Mucosa of descending colon (tissue), 3 donors: ENCODE results near the gene ZNF785. TPM values are rescaled to one million over a fixed set of nuclear protein-coding genes. Genes with fewer than 3 reads are reported as not detected.

Source experiments
- ATAC-seq: fragments of 200-7000 bp; cut with Tn5 transposase; one replicate; pipeline ENCODE4 v1.9.1; 2020; ENCODE audit warnings: mild to moderate bottlenecking, moderate library complexity
- DNase-seq, 3 donors: peaks; one replicate each; pipeline ENCODE4 v3.0.0-alpha.2; 2020
- H3K36me3 ChIP-seq: fragments of 200-600 bp; one replicate; pipeline ENCODE4 v1.8.0; 2021; ENCODE audit warnings: low read depth, mild to moderate bottlenecking
- H3K4me1 ChIP-seq: fragments of 200-600 bp; one replicate; pipeline ENCODE4 v1.8.0; 2021; ENCODE audit warnings: low read depth, mild to moderate bottlenecking
- H3K4me3 ChIP-seq: fragments of 200-600 bp; one replicate; pipeline ENCODE4 v1.8.0; 2021; ENCODE audit warnings: mild to moderate bottlenecking
- H3K9me3 ChIP-seq: fragments of 200-600 bp; one replicate; pipeline ENCODE4 v1.8.0; 2021; ENCODE audit warnings: mild to moderate bottlenecking
- intact Hi-C, 2 donors: fragments of 100-400 bp; cut with DNase I in 1 of 2; cut with micrococcal nuclease in 1 of 2; formaldehyde crosslinking; loops; one replicate each; pipeline versions ENCODE4 v1.11.0 to v1.11.1; 2022; cut with DNase I, micrococcal nuclease
- total RNA-seq, 3 donors: library from RNA; stranded (reverse); fragmentation: NEBNext Ultra II Directional in 2 of 3; extraction: Animal tissue kit (Norgen Biotek cat#: 25700) in 2 of 3; gene quantifications; one replicate each; pipeline versions ENCODE4 v1.2.1 to v1.2.4, GENCODE V29; 2021 to 2023
- TF ChIP-seq, protein P1 (sequence below): fragments of 200-600 bp; IDR thresholded peaks from one replicate; pipeline ENCODE4 v1.8.0; 2022; ENCODE audit warnings: antibody characterized with exemption, mild to moderate bottlenecking
- donor health status: DM: no; HTN: no; CAD: no; lungs with moderate emphysema.
- donor health status: DM: no; HTN: no; CAD: no.
- donor health status: DM: no; HTN: yes; CAD: no.

ZNF785 gene
- total RNA-seq, 3 donors from 2014 or later, result 14.7 to 28.4 (median 24.8) TPM

DNA sequence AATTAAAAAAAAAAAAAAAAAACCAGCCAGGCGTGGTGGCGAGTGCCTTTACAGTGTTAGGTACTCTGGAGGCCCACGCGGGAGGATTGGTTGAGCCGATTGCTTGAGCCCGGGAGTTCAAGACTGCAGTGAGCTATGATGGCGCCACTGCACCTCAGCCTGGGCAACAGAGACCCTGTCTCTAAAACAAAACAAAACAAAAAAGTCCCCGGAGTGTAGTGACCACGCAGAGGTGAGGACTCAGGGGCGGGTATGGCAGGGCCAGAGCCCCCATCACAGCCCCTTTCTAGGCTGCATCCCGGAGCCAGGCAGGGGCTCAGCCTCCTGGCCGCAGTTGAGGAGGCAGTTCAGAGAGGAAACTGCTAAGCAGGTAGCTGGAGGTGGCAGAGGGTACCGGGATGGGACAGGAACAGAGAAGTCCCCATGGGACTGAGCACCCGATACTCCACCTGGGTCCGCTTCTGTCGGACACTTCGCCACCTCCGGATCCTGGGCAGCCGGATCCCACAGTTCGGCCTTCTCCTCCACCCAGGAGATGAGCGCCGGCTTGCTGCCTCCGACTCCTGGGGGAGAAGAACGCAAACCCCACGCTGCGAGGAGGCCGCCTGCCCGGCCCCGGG is 51.6 kb downstream of the ZNF785 start:
- ATAC-seq (peak; percentile 31), DNase-seq (no peak)
- intact Hi-C loops, result no loop called here

GRCh38 chr16:30533146-30533522 is 52.4 kb downstream of the ZNF785 start:
- Histone ChIP-seq H3K36me3 (peaks cover 2% of the 10 kb centered on the region), H3K9me3 (no peaks in the 10 kb centered on the region), H3K4me3 (no peak overlapping the region), H3K4me1 (peaks cover 19% of the 10 kb centered on the region)
- no peak for ATAC-seq
- DNase-seq, result peak in 2 of 3 donors; percentile 63 to 64
- TF ChIP-seq, protein P1, sequence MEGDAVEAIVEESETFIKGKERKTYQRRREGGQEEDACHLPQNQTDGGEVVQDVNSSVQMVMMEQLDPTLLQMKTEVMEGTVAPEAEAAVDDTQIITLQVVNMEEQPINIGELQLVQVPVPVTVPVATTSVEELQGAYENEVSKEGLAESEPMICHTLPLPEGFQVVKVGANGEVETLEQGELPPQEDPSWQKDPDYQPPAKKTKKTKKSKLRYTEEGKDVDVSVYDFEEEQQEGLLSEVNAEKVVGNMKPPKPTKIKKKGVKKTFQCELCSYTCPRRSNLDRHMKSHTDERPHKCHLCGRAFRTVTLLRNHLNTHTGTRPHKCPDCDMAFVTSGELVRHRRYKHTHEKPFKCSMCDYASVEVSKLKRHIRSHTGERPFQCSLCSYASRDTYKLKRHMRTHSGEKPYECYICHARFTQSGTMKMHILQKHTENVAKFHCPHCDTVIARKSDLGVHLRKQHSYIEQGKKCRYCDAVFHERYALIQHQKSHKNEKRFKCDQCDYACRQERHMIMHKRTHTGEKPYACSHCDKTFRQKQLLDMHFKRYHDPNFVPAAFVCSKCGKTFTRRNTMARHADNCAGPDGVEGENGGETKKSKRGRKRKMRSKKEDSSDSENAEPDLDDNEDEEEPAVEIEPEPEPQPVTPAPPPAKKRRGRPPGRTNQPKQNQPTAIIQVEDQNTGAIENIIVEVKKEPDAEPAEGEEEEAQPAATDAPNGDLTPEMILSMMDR, result no peak
- intact Hi-C loops, result no loop called here

More for the DNA sequence above, 51.6 kb downstream of the ZNF785 start:
- TF ChIP-seq, protein P1, result no peak
- H3K4me3 ChIP-seq, result peak overlapping the region; percentile 74
- peaks cover 19% of the 10 kb centered on the region for H3K4me1 ChIP-seq
- peaks cover 2% of the 10 kb centered on the region for H3K36me3 ChIP-seq
- H3K9me3 ChIP-seq, result no peaks in the 10 kb centered on the region

DNA sequence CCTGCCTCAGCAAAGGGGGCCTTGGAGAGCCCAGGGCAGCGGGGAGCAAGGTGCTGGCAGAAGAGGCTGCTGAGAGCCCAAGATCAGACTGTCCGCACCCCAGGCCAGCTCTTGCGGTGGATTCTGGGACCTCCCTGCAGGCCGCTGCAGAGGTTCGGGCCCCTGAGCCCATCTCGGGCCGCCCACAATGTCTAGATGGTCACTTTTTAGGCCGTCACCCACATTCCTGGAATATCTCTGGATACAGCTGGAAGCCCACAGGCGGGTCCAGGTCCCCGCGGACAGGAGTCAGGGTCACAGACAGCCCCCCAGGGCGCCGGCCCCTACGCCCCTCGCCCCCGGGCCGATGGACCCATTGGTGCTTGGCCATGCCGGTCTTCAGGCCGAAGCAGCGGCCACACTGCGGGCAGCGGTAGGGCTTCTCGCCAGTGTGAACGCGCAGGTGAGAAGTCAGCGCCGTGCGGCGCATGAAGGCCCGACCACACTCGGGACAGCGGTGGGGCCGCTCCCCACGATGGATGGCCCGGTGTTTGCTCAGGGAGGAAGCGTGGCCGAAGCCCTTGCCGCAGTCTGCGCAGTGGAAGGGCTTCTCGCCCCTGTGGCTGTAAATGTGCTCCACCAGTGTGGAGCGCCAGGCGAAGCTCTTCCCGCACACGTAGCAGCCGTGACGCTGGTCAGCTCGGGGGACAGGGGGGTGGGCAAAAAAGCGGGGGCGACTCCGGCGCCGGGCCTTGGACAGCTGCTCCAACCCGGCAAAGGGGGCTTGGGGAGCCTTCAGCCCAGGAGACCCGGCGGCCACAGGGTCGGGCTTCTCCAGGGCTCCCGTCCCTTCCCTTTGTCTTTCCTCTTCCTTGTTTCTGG is 53.0 kb downstream of the ZNF785 start:
- Histone ChIP-seq H3K9me3 (no peaks in the 10 kb centered on the region), H3K4me1 (peaks cover 24% of the 10 kb centered on the region), H3K4me3 (no peak overlapping the region), H3K36me3 (peaks cover 2% of the 10 kb centered on the region)
- ATAC-seq (no peak), DNase-seq (no peak)
- TF ChIP-seq, protein P1, result no peak
- intact Hi-C loops, result no loop called here

Other genes with a start within 250 kb of the ZNF785 start
- gene CD2BP2, start 230.4 kb downstream of the ZNF785 start, total RNA-seq, result 10 to 100 TPM; 53.4 to 57.9 (median 53.5) TPM
- 10 to 100 TPM; 46.4 to 48.8 (median 47.5) TPM for gene TBC1D10B, start 215.2 kb downstream of the ZNF785 start, total RNA-seq
- 1 to 10 TPM in 2 of 3 donors, not detected in 1; 1.1 to 1.6 TPM for gene MYL11, start 210.9 kb downstream of the ZNF785 start, total RNA-seq
- 1 to 10 TPM; 5.6 to 6.1 (median 6.0) TPM for gene SEPTIN1, start 203.1 kb downstream of the ZNF785 start, total RNA-seq
- gene ZNF48, start 190.3 kb downstream of the ZNF785 start, total RNA-seq, result 10 to 100 TPM in 1 of 3 donors, 1 to 10 TPM in 2; 6.5 to 13.7 (median 6.6) TPM
- gene ZNF771, start 178.1 kb downstream of the ZNF785 start, total RNA-seq, result 10 to 100 TPM in 1 of 3 donors, 1 to 10 TPM in 2; 3.8 to 11.6 (median 4.3) TPM
- gene DCTPP1, start 155.7 kb downstream of the ZNF785 start, total RNA-seq, result 10 to 100 TPM; 43.7 to 95.8 (median 89.1) TPM
- 100 to 1,000 TPM; 107 to 185 (median 142) TPM for gene SEPHS2, start 139.8 kb downstream of the ZNF785 start, total RNA-seq
- gene ITGAL, start 113.0 kb downstream of the ZNF785 start, total RNA-seq, result 10 to 100 TPM in 1 of 3 donors, 1 to 10 TPM in 2; 8.1 to 14.8 (median 8.5) TPM
- 10 to 100 TPM; 53.9 to 70.1 (median 65.9) TPM for gene ZNF768, start 59.1 kb downstream of the ZNF785 start, total RNA-seq
- 10 to 100 TPM in 2 of 3 donors, 1 to 10 TPM in 1; 9.2 to 13.8 (median 10.5) TPM for gene ZNF747, start 50.8 kb downstream of the ZNF785 start, total RNA-seq
- 10 to 100 TPM; 11.2 to 20.2 (median 12.7) TPM for gene ZNF764, start 27.3 kb downstream of the ZNF785 start, total RNA-seq
- 10 to 100 TPM; 17.0 to 23.0 (median 20.7) TPM for gene ZNF688, start 14.0 kb downstream of the ZNF785 start, total RNA-seq
- gene ZNF689, start 24.7 kb upstream of the ZNF785 start, total RNA-seq, result 10 to 100 TPM in 2 of 3 donors, 1 to 10 TPM in 1; 7.6 to 10.7 (median 10.5) TPM
- gene PRR14, start 65.3 kb upstream of the ZNF785 start, total RNA-seq, result 10 to 100 TPM; 42.1 to 65.6 (median 45.6) TPM
- 10 to 100 TPM; 82.6 to 97.1 (median 85.8) TPM for gene FBRS, start 72.7 kb upstream of the ZNF785 start, total RNA-seq
- 10 to 100 TPM; 64.8 to 88.9 (median 65.4) TPM for gene SRCAP, start 113.5 kb upstream of the ZNF785 start, total RNA-seq
- 10 to 100 TPM; 32.1 to 37.6 (median 33.0) TPM for gene PHKG2, start 162.7 kb upstream of the ZNF785 start, total RNA-seq
- gene CFAP119, start 176.4 kb upstream of the ZNF785 start, total RNA-seq, result 1 to 10 TPM; 4.6 to 5.5 (median 5.1) TPM
- gene RNF40, start 176.6 kb upstream of the ZNF785 start, total RNA-seq, result 100 to 1,000 TPM in 1 of 3 donors, 10 to 100 TPM in 2; 87.6 to 110 (median 96.3) TPM
- gene ZNF629, start 201.5 kb upstream of the ZNF785 start, total RNA-seq, result 10 to 100 TPM; 13.4 to 14.9 (median 14.6) TPM